K562 (cell line): ENCODE results near the gene CLDN5. TPM values are rescaled to one million over a fixed set of nuclear protein-coding genes. Genes with fewer than 3 reads are reported as not detected.
A peak's percentile ranks its signal among the peaks of the same experiment; 100 is the strongest.

Experiments used
- CEBPB ChIP-seq: fragments of 450-650 bp; IDR thresholded peaks from 2 replicates; pipeline ENCODE4 v1.6.1; 2016; ENCODE audit warnings: missing genetic modification characterization, missing compliant biosample characterization
- CHAMP1 ChIP-seq: fragments of 450-650 bp; IDR thresholded peaks from 2 replicates; pipeline ENCODE4 v1.6.1; 2016; ENCODE audit warnings: mild to moderate bottlenecking
- E2F4 ChIP-seq: sonication (generic); formaldehyde crosslinking; IDR thresholded peaks from 2 replicates; pipeline ENCODE4 v1.8.0; 2022; ENCODE audit warnings: mild to moderate bottlenecking, low read depth, missing genetic modification reagents
- E4F1 ChIP-seq: fragments of 250-450 bp; sonication (Bioruptor Pico); IDR thresholded peaks from 2 replicates; pipeline ENCODE4 v1.5.0; 2021; ENCODE audit warnings: mild to moderate bottlenecking, borderline replicate concordance
- HMG20A ChIP-seq: fragments of 450-650 bp; formaldehyde crosslinking; conservative IDR thresholded peaks from 2 replicates; pipeline ENCODE4 v1.4.0; 2020; ENCODE audit warnings: mild to moderate bottlenecking, mixed read lengths
- IRF2 ChIP-seq: sonication (generic); formaldehyde crosslinking; IDR thresholded peaks from 2 replicates; pipeline ENCODE4 v1.8.1; 2022; ENCODE audit warnings: mild to moderate bottlenecking, missing genetic modification reagents
- MYBL2 ChIP-seq, 2 experiments: fragments of 450-650 bp in 1 of 2; sonication (generic) in 1 of 2; formaldehyde crosslinking in 1 of 2; IDR thresholded peaks; 2 replicates each; pipeline versions ENCODE4 v1.6.1 to v1.8.1; 2017 to 2022; ENCODE audit warnings: borderline replicate concordance in 1 of 2, inconsistent platforms in 1 of 2, low read depth in 1 of 2, mild to moderate bottlenecking in 1 of 2, missing genetic modification reagents in 1 of 2, moderate library complexity in 1 of 2
- PHF8 ChIP-seq: fragments of 200-600 bp; sonication (generic); IDR thresholded peaks from 2 replicates; pipeline ENCODE4 v1.6.1; 2012; ENCODE audit warnings: mixed run types, mild to moderate bottlenecking, inconsistent platforms, low read length, moderate library complexity, borderline replicate concordance
- SMARCC2 ChIP-seq: fragments of 450-650 bp; IDR thresholded peaks from 2 replicates; pipeline ENCODE4 v1.6.1; 2017; ENCODE audit warnings: antibody characterized with exemption, moderate library complexity, mild to moderate bottlenecking, low read depth
- TBL1XR1 ChIP-seq, 2 experiments: IDR thresholded peaks; 2 replicates each; pipeline ENCODE4 v1.6.1; 2012; ENCODE audit warnings: improper control_type of control experiment in 2 of 2, low read length in 2 of 2, mild to moderate bottlenecking in 1 of 2
- WHSC1 ChIP-seq: IDR thresholded peaks from one replicate; pipeline ENCODE4 v1.6.1; 2012; ENCODE audit warnings: low read length, control low read depth, inconsistent platforms
- YY1 ChIP-seq, 3 experiments: IDR thresholded peaks; 2 replicates each; pipeline ENCODE4 v1.6.1; 2011; ENCODE audit warnings: low read length in 2 of 3, mild to moderate bottlenecking in 2 of 3, moderate library complexity in 2 of 3, borderline replicate concordance in 1 of 3, control low read depth in 1 of 3, low read depth in 1 of 3; ENCODE audit not compliant: insufficient read depth in 3 of 3, insufficient replicate concordance in 2 of 3, control insufficient read depth in 1 of 3, insufficient read length in 1 of 3; ENCODE audit errors: extremely low read depth in 1 of 3
- ZNF121 ChIP-seq: sonication (generic); formaldehyde crosslinking; conservative IDR thresholded peaks from 2 replicates; pipeline ENCODE4 v1.8.0; 2022; ENCODE audit warnings: missing genetic modification reagents
- ZNF212 ChIP-seq: fragments of 450-650 bp; formaldehyde crosslinking; IDR thresholded peaks from 2 replicates; pipeline ENCODE4 v1.4.0; 2020; ENCODE audit warnings: mild to moderate bottlenecking
- ZNF282 ChIP-seq: sonication (generic); formaldehyde crosslinking; IDR thresholded peaks from 2 replicates; pipeline ENCODE4 v1.8.1; 2023; ENCODE audit warnings: missing genetic modification reagents
- ZNF398 ChIP-seq: fragments of 250-450 bp; sonication (Bioruptor Pico); IDR thresholded peaks from 2 replicates; pipeline ENCODE4 v1.8.0; 2021; ENCODE audit warnings: moderate library complexity, mild to moderate bottlenecking, inconsistent platforms
- ZNF41 ChIP-seq: fragments of 250-450 bp; sonication (Bioruptor Pico); conservative IDR thresholded peaks from 2 replicates; pipeline ENCODE4 v1.4.0; 2020; ENCODE audit warnings: mild to moderate bottlenecking
- polyA plus RNA-seq, 8 experiments: library from polyadenylated mRNA; depleted of rRNA in 4 of 8; stranded (reverse) in 5 of 8; unstranded in 3 of 8; fragments of >200 nt; fragmentation: Nextera tagmentation in 2 of 8; fragmentation: Illumina TruSeq in 1 of 8; extraction: Ambion mirVana in 2 of 8; extraction: Trizol in 1 of 8; gene quantifications; 2 replicates each; pipeline versions ENCODE4 v1.2.1 to v1.2.3, GENCODE V29; 2011 to 2014; ENCODE audit warnings: inconsistent platforms in 1 of 8, missing spikeins in 1 of 8
- total RNA-seq, 7 experiments: library from RNA; depleted of rRNA in 6 of 7; stranded (reverse); fragments of >200 nt in 6 of 7; fragmentation: Illumina TruSeq in 2 of 7; extraction: Trizol in 2 of 7; gene quantifications; 2 replicates each; pipeline versions ENCODE4 v1.2.1 to v1.2.3, GENCODE V29; 2011 to 2021; ENCODE audit warnings: low replicate concordance in 1 of 7

The CLDN5 gene
- total and polyA plus RNA-seq, 9 of the 15 experiments (the other 6 are each of a cell fraction or from before 2014, with no cell fraction given), result 0.20 TPM; not detected in 8

GRCh38 chr22:19505735-19506126, 18.5 kb downstream of the CLDN5 start (continued):
- TF ChIP-seq E4F1 (CRISPR knock-in tag), result no peak
- TF ChIP-seq ZNF282 (CRISPR knock-in tag), result 0 out of 2 replicates have a peak, but pooled peaks have one; percentile 19
- TF ChIP-seq CEBPB (tag), result no peak
- TF ChIP-seq IRF2 (CRISPR knock-in tag), result peak; percentile 71; the same call in 1 of the 2 replicates
- no peak for TF ChIP-seq ZNF212 (CRISPR knock-in tag)
- no peak for TF ChIP-seq MYBL2 (IDR thresholded peaks at IDR 0.05; ENCODE audit: low read depth)
- TF ChIP-seq MYBL2 (CRISPR knock-in tag; IDR thresholded peaks at IDR 0.05; ENCODE audit: borderline replicate concordance), result 0 out of 2 replicates have a peak, but pooled peaks have one; percentile 36
- no peak for TF ChIP-seq WHSC1
- no peak for TF ChIP-seq YY1 (IDR thresholded peaks at IDR 0.05; ENCODE audit: borderline replicate concordance in 1 of 3, control insufficient read depth in 1 of 3, extremely low read depth in 1 of 3, insufficient read depth in 3 of 3, insufficient read length in 1 of 3, insufficient replicate concordance in 2 of 3, low read depth in 1 of 3, low read length in 2 of 3)
- TF ChIP-seq SMARCC2, result no peak
- no peak for TF ChIP-seq TBL1XR1 (IDR thresholded peaks at IDR 0.05; ENCODE audit: low read length in 2 of 2)
- no peak for TF ChIP-seq ZNF398 (CRISPR knock-in tag)
- no peak for TF ChIP-seq ZNF41 (CRISPR knock-in tag)
- no peak for TF ChIP-seq ZNF121
- TF ChIP-seq CHAMP1, result no peak
- TF ChIP-seq HMG20A, result no peak
- TF ChIP-seq E2F4 (CRISPR knock-in tag), result no peak
- 0 out of 2 replicates have a peak, but pooled peaks have one; percentile 10 for TF ChIP-seq PHF8
- TF ChIP-seq, all 486 proteins: peak for 7
